H1 (cell line): ENCODE measurements around the gene OR5AC2. TPM values are rescaled to one million over a fixed set of nuclear protein-coding genes. Genes with fewer than 3 reads are reported as not detected.

Experiments used
- EGR1 ChIP-seq: IDR thresholded peaks from 2 replicates; pipeline ENCODE4 v1.6.1; 2011; ENCODE audit warnings: low read depth, low read length, borderline replicate concordance
- polyA plus RNA-seq, 7 experiments: library from polyadenylated mRNA; depleted of rRNA in 3 of 7; stranded (reverse) in 5 of 7; unstranded in 2 of 7; fragments of >200 nt in 5 of 7; fragments of 200-250 nt in 2 of 7; gene quantifications; 1 replicate in 5 of 7; 2 replicates in 1 of 7; 4 replicates in 1 of 7; pipeline versions ENCODE4 v1.2.1 to v1.2.3, GENCODE V29; 2011 to 2013; ENCODE audit warnings: missing spikeins in 2 of 7, mixed read lengths in 2 of 7
- total RNA-seq: library from RNA; stranded (reverse); fragmentation: NEBNext Ultra II Directional; extraction: Animal tissue kit (Norgen Biotek cat#: 25700); gene quantifications from 2 replicates; pipeline ENCODE4 v1.2.1, GENCODE V29; 2021
- TF ChIP-seq, protein P1 (sequence below): fragments of 300-600 bp; sonication (generic); IDR thresholded peaks from 2 replicates; pipeline ENCODE4 v1.7.1; 2012; ENCODE audit warnings: low read length, moderate library complexity, mild to moderate bottlenecking, inconsistent platforms; ENCODE audit not compliant: insufficient replicate concordance

The OR5AC2 gene
- total and polyA plus RNA-seq, 2 of the 8 experiments (the other 6 are each of a cell fraction or from before 2014, with no cell fraction given), result not detected

DNA sequence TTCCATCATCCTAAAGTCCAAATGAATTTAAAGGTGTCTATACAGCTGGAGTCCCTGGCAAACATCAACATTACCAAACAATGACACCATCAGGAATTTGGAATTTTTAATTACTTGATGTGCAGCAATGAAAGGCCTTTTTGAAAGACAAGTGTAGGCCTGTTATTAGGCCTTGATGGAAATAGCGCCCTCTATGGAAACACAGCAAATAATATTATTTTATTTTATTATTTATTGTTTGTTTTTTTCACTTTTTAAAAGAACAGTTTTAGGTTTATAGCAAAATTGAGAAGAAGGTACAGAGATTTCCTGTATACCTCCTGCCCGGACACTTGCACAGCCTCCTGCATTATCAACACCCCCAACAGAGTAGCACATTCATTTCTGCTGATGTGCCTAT lies 18.1 kb upstream of the OR5AC2 start (continued):
- TF ChIP-seq, protein P1, sequence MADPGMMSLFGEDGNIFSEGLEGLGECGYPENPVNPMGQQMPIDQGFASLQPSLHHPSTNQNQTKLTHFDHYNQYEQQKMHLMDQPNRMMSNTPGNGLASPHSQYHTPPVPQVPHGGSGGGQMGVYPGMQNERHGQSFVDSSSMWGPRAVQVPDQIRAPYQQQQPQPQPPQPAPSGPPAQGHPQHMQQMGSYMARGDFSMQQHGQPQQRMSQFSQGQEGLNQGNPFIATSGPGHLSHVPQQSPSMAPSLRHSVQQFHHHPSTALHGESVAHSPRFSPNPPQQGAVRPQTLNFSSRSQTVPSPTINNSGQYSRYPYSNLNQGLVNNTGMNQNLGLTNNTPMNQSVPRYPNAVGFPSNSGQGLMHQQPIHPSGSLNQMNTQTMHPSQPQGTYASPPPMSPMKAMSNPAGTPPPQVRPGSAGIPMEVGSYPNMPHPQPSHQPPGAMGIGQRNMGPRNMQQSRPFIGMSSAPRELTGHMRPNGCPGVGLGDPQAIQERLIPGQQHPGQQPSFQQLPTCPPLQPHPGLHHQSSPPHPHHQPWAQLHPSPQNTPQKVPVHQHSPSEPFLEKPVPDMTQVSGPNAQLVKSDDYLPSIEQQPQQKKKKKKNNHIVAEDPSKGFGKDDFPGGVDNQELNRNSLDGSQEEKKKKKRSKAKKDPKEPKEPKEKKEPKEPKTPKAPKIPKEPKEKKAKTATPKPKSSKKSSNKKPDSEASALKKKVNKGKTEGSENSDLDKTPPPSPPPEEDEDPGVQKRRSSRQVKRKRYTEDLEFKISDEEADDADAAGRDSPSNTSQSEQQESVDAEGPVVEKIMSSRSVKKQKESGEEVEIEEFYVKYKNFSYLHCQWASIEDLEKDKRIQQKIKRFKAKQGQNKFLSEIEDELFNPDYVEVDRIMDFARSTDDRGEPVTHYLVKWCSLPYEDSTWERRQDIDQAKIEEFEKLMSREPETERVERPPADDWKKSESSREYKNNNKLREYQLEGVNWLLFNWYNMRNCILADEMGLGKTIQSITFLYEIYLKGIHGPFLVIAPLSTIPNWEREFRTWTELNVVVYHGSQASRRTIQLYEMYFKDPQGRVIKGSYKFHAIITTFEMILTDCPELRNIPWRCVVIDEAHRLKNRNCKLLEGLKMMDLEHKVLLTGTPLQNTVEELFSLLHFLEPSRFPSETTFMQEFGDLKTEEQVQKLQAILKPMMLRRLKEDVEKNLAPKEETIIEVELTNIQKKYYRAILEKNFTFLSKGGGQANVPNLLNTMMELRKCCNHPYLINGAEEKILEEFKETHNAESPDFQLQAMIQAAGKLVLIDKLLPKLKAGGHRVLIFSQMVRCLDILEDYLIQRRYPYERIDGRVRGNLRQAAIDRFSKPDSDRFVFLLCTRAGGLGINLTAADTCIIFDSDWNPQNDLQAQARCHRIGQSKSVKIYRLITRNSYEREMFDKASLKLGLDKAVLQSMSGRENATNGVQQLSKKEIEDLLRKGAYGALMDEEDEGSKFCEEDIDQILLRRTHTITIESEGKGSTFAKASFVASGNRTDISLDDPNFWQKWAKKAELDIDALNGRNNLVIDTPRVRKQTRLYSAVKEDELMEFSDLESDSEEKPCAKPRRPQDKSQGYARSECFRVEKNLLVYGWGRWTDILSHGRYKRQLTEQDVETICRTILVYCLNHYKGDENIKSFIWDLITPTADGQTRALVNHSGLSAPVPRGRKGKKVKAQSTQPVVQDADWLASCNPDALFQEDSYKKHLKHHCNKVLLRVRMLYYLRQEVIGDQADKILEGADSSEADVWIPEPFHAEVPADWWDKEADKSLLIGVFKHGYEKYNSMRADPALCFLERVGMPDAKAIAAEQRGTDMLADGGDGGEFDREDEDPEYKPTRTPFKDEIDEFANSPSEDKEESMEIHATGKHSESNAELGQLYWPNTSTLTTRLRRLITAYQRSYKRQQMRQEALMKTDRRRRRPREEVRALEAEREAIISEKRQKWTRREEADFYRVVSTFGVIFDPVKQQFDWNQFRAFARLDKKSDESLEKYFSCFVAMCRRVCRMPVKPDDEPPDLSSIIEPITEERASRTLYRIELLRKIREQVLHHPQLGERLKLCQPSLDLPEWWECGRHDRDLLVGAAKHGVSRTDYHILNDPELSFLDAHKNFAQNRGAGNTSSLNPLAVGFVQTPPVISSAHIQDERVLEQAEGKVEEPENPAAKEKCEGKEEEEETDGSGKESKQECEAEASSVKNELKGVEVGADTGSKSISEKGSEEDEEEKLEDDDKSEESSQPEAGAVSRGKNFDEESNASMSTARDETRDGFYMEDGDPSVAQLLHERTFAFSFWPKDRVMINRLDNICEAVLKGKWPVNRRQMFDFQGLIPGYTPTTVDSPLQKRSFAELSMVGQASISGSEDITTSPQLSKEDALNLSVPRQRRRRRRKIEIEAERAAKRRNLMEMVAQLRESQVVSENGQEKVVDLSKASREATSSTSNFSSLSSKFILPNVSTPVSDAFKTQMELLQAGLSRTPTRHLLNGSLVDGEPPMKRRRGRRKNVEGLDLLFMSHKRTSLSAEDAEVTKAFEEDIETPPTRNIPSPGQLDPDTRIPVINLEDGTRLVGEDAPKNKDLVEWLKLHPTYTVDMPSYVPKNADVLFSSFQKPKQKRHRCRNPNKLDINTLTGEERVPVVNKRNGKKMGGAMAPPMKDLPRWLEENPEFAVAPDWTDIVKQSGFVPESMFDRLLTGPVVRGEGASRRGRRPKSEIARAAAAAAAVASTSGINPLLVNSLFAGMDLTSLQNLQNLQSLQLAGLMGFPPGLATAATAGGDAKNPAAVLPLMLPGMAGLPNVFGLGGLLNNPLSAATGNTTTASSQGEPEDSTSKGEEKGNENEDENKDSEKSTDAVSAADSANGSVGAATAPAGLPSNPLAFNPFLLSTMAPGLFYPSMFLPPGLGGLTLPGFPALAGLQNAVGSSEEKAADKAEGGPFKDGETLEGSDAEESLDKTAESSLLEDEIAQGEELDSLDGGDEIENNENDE, result no peak
- no peak for TF ChIP-seq EGR1
